Panc1 (cell line): ENCODE results near the gene CYP2C18.
"Not testable (repeated sequence)": the region's sequence is repeated elsewhere in the genome, so short reads cannot be mapped to it uniquely, and the experiment has no call there.

Experiments used
- POLR2AphosphoS5 ChIP-seq: IDR thresholded peaks from 2 replicates; pipeline ENCODE4 v1.6.1; 2012; ENCODE audit warnings: mild to moderate bottlenecking, low read depth, low read length, moderate library complexity
- TF ChIP-seq, protein P1 (sequence below): fragments of 450-650 bp; IDR thresholded peaks from 2 replicates; pipeline ENCODE4 v1.5.1; 2017; ENCODE audit warnings: mild to moderate bottlenecking

DNA sequence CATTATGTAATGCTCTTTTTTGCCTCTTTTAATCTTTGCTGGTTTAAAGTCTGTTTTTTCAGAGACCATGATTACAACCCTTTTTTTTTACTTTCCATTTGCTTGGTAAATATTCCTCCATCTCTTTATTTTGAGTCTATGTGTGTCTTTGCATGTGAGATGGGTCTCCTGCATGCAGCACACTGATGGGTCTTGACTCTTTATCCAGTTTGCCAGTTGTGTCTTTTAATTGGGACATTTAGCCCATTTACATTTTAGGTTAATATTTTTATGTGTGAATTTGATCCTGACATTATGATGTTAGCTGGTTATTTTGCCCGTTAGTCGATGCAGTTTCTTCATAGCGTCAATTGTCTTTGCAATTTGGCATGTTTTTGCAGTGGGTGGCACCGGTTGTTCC is 45.4 kb upstream of the CYP2C18 start:
- not testable (repeated sequence) for TF ChIP-seq POLR2AphosphoS5
- TF ChIP-seq, protein P1, sequence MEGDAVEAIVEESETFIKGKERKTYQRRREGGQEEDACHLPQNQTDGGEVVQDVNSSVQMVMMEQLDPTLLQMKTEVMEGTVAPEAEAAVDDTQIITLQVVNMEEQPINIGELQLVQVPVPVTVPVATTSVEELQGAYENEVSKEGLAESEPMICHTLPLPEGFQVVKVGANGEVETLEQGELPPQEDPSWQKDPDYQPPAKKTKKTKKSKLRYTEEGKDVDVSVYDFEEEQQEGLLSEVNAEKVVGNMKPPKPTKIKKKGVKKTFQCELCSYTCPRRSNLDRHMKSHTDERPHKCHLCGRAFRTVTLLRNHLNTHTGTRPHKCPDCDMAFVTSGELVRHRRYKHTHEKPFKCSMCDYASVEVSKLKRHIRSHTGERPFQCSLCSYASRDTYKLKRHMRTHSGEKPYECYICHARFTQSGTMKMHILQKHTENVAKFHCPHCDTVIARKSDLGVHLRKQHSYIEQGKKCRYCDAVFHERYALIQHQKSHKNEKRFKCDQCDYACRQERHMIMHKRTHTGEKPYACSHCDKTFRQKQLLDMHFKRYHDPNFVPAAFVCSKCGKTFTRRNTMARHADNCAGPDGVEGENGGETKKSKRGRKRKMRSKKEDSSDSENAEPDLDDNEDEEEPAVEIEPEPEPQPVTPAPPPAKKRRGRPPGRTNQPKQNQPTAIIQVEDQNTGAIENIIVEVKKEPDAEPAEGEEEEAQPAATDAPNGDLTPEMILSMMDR, result not testable (repeated sequence)
